ENCODE results near the gene NAB1.
"Not testable (repeated sequence)": the region's sequence is repeated elsewhere in the genome, so short reads cannot be mapped to it uniquely, and the experiment has no call there.

NAB1 gene, protein sequence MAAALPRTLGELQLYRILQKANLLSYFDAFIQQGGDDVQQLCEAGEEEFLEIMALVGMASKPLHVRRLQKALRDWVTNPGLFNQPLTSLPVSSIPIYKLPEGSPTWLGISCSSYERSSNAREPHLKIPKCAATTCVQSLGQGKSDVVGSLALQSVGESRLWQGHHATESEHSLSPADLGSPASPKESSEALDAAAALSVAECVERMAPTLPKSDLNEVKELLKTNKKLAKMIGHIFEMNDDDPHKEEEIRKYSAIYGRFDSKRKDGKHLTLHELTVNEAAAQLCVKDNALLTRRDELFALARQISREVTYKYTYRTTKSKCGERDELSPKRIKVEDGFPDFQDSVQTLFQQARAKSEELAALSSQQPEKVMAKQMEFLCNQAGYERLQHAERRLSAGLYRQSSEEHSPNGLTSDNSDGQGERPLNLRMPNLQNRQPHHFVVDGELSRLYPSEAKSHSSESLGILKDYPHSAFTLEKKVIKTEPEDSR

DNA sequence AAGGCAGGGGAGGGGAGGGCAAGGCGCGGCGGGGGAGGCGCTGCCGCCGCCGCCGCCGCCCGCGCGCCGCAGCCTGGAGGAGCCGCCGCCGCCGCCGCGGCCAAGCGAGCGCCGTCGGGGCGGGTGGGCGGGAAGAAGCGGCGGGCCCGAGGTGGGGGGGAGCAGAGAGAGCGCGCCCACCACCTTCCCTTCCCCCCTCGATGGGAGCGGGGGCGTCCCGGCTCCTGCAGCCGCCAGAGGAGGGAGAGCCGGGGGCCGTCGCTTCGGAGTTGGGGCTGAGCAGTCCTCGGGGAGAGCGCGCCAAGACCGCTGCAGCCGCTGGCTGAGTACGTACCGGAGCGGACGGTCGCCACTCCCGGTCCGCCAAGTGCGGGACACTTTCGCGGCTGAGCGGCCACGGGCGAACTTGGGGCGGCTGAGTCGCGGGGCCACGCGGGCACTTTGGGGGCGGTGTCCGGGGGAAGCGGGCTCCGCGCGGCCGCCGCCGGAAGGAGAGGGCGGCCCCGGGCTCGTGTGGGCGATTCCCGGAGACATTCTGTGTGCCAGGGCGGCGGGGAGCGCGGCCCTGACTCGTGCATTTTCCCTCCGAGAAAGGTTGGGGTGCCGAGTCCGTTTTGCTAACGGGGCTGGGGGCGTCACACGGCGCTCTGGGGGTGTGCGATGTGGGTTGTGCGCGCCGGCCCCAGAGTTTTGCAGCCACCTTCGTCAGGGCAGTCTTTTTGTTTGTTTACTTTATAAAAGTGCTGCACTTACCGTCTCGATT is at the start of gene NAB1:
NAB1 (plus strand) TSS at position 49 of the 763 bp plus-strand sequence. CDS start 10,094 bp downstream, outside the sequence.
- DNase-seq (ENCODE audit: low spot score) = peak; percentile 83

DNA sequence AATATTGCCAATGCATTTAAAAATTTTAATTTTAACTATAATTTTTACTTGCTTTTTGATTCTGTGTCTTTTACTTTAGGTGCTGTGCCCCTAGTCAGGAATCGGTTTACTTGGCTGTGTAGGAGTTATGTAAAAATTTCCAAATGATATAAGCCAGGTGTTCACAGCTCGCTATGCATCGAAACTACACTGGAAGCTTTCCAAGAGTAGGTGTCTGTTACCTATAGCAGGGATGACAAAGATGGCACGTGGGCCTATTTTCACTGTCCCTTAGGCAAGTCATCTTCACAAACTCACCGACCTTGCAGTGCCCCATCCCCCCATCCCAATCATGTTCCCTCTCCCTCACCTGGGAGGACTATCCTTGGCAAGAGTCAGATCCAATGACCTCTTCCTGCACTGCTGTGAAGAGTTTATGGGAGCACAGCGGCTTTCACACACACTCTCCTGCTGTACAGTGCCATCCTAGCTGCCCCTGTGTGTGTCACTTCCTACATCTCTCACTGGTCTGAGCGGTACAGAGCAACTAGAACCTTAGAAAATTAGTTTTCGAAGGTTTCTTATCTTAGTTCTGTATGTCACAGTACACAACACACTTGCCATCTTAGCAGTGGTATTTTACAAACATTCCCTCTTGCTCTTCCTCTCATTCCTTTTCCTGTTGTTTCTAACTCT is 49.2 kb upstream of the NAB1 start:
- DNase-seq (ENCODE audit: low spot score) = no peak

DNA sequence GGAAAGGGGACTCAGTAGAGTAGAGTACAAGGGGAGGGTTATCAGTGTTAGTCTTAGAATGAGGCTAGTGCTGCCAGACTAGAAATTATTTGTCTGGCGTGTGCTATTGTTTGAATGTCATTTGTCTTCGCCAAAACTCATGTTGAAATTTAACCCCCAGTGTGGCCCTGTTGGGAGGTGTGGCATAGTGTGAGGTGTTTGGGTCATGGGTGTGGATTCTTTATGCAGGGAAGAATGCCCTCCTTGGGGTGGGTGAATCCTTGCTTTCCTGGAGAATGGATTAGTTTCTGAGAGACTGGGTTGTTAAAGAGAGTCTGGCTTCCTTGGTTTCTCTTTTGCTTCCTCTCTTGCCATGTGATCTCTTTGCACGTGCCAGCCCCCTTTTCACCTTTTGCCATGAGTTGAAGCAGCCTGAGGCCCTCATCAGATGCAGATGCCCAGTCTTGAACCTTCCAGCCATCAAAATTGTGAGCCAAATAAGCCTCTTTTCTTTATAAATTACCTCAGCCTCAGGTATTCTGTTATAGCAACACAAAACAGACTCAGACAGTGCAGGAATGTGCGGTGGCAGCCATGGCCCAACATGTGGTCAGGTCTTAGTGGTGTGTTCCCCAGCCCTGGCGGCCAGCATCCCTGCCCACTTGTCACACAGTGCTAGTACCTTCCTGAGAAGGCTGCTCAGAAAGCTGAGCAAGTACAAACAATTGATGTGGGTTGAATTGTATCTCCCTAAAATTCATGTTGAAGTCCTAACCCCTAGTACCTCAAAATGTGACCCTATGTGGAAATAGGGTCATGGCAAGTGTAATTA is 48.4 kb upstream of the NAB1 start:
- no peak for DNase-seq (ENCODE audit: low spot score)

DNA sequence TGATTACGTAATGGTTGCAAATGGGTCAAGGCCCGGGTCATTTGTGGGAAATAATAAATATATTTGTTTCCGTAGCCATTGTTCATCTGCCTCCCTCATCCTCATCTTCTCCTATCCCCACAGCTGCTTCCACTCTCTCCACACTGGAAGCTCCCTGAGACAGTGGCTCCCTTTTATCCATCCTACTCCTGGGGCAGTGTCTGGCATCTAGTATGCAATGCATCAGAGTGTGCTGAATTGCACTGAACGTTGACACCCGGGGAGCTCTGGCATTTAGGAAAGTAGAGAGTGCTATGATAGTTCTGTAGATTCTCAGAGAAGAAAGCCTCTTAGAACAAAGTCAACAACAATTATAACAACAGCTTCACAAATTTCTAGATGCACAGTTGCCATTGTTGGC is 45.5 kb upstream of the NAB1 start:
- no peak for DNase-seq (ENCODE audit: low spot score)

DNA sequence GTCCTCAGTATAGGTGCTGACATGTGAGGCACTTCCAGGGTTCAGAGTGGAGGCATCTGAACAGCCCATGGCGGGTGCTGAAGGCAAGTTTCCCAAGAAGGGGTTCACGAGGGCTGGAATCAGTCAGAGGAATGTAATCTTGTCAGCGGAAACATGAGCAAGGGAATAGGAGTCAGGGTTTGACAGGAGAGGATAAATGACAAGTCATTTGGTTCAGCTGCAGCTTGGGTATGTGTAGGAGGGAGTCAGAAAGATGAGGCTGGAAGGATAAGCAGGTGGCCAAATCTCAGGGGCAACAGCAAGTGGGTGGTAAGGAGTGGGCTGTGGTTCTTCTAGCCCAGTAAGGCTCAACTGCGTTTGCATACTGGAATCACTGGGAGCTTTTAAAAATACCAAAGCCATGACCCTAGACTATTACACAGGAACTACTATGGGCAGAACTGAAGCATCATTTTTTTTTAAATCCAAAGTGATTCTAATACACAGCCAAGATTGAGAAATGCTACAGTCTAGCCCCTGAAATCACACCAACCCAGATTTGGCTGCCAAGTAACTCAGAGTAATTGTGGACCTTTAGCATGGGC is 41.8 kb upstream of the NAB1 start:
- no peak for DNase-seq (ENCODE audit: low spot score)

DNA sequence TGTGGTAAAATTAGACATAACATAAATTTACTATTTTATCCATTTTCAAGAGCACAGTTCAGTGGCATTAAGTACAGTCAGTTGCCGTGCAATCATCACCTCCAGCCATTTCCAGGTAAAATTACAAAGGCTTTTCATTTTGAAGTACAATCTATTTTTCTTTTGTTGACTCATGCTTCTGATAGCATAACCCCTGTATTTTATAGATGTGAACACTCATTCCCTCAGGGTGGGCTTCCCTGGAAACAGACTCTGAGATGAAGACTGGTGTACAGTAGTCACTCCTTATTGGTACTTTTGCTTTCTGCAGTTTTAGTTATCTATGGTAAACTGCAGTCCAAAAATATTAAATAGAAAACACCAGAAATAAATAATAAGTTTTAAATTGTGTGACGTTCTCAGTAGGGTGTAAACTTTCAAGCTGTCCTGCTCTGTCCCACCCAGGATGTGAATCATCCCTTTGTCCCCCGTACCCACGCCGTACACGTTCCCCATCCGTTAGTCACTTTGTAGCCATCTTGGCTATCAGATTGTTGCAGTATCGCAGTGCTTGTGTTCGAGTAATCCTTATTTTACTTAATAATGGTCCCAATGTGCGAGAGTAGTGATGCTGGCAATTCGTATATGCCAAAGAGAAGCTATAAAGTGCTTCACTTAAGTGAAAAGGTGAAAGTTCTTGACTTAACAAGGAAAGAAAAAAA is 41.1 kb upstream of the NAB1 start:
- no peak for DNase-seq (ENCODE audit: low spot score)

DNA sequence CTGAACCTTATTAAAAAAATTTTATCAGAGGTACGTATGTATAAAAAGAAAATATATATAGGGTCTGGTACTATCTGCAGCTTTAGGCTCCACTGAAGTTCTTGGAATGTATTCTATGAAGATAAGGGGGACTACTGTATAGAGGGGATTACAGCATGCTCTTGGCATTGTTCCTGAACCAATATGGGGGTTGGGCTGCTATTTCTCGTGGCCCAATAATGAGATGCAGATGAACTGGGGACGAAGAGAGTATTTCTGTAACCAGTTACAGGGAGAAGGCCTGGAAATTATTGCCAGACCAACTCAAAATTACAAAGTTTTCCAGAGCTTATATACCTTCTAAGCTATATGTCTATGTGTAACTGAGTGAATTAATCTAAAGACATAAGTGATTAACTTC is 40.0 kb upstream of the NAB1 start:
- not testable (repeated sequence) for DNase-seq (ENCODE audit: low spot score)

DNA sequence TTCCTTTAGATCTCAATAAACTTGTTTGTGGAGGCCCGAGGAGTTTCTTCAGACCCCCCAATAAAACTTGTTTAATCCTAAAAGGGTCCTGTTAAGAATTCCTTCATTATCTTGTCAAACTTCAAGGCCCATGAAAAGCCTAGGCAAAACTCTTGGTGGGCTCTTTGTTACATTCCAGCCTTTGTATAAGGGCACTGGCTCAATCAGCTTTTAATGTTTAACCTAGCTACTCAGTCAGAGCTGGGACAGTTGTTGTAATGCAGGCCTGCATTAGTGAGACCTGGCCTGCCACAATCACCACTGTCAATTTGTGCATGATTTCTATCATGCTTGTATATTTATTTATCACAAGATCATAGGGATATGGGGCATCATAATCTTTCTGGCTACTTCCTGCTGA is 39.5 kb upstream of the NAB1 start:
- not testable (repeated sequence) for DNase-seq (ENCODE audit: low spot score)

DNA sequence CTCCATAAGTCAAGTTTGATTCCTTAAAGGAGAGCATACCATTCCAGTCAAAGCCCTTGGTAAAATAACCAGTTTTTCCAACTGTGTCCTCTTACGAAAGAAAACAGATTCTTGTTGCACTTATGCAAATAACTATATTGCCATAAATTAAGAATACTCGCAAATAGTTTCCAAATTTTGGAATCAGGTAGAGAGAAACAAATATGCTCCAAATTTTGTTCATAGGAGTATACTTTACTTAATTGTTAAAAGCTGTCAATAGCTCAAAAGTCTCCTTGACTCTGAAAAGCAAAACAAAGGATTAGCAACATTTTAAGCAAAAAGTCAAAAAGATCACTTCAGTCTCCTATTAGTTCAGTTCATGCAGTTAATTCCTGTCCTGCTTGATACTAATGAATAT is 38.4 kb upstream of the NAB1 start:
- DNase-seq (ENCODE audit: low spot score) = not testable (repeated sequence)

DNA sequence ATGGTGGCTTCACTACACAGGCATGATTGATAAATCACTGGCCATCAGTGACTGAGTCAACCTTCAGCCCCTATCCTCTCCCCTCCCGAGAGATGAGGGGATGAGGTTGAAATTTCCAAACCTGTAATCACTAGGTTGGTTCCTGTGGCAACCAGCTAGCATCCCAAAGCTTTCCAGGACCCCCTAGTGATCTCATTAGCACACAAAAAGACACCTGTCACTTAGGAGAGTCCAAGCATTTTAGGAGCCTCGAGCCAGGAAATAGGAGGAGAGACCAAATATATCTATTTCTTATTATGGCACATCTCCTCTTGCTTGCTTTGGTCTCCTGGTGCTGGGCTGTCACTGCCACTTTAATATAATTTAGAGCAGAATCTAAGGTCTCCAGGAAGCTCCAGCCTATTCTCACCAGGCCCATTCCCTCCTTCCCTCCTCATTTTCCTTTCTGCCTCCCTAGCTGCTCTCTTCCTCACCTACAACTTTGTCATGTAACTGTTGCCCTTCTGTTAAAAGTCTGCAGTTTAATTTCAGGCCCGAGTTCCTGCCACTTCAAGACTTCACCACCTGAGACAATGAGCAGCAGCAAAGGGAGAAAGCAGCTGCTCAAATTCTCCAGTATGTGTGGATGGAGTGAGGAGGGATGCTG is 33.2 kb upstream of the NAB1 start:
- no peak for DNase-seq (ENCODE audit: low spot score)

DNA sequence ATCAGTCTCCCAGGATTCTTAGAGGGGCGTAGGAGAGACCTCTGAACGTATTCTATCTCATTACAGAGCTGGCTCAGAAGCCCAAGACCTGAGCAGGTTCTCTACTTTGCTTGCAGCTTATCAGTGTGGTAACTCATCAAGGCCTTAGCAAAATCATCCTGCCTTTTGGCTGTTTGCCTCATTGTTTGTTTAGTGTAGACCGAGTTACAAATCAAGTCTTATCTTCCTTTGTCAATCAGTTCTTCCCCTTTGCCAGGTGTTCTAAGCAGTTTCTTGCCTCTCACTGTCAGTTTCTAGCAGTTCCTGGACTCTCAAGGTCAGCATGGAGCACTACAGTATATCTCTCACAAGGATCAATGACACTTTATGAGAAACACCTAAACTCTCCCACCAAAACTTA is 30.9 kb upstream of the NAB1 start:
- no peak for DNase-seq (ENCODE audit: low spot score)

DNA sequence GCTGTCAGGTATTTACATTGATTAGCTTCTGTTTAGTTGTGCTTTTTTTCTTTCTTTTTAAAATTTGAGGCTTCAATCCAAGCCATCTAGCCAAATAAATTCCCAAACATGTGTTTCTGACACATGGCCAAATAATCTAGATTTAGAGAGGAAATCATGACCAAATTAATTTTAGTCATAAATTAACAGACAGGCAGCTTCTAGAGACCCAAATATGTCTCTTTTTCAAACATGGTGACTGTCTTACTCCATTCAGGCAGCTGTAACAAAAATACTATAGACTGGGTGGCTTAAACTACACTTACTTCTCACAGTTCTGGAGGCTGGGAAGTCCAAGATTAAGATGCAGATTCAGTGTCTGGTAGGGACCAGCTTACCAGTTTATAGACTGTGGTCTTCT is 23.2 kb upstream of the NAB1 start:
- no peak for DNase-seq (ENCODE audit: low spot score)

DNA sequence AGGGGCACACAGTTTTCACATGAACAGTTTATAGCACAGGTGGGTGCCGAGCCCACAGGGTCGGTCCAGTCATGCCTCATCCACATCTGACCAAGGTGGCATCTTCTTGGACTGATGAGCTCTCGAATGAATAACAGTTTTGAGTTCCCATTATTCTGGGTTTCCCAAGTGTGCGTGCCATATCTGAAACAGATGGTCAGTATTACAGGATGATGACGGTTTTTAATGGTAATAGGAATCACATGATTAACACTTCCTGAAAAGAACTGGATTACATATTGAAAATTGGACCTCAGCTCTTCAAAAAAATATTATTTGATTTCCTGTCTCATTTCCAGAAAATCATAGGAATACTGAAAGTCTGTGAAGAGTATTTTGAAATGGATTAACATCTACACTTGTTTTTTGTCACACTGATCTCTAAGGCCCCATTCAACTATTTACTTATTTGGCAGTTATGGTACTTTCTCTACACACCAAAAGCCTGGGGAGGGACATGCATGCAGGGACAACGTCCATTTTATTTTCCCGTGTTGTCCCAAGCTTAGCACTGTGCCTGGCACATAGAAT is 22.2 kb upstream of the NAB1 start:
- no peak for DNase-seq (ENCODE audit: low spot score)

DNA sequence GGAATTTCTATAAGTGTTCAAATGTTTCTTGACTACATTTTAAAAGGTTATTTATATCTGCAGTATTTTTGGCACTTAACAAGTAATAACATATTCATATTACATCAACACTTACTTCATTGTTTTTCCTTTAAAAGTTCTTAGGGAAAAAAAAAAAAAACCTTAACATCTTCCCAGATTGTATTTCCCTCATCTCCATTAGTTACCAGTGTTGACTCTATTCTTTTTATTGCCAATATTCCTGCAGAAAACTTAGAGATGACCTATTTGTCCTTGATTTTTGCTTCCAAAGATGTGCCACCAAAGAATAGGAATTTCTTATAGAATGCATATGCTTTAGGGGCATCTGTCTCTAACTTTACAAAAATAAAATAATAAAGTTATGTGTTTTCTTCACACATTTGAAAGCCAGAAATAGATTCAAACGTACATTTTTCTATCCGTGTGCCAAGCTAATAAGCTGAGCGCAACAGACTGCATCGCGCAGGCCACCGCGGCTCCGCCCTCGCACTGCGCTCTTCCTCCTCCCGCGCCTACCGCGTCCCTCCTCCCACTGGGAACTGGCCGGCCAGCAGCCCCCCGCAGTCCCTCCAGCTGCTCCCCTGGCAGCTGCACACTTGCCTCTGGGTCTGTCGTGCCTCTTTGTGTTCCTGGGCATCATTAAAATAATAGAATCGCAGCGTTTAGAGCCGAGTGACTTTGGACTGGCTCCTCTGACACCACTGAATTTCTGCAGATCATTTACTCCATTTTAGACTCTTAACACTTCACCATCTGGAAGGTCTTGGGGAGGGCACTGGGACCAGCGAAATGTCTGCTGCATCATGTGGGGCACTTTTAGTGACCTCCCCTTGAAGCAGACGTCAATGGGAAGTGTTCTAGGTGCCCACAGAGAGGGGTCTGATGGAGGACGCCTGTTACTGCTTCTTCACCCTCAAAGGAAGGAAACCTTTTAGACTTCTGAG is 21.2 kb upstream of the NAB1 start:
- peak; percentile 87 for DNase-seq (ENCODE audit: low spot score)

DNA sequence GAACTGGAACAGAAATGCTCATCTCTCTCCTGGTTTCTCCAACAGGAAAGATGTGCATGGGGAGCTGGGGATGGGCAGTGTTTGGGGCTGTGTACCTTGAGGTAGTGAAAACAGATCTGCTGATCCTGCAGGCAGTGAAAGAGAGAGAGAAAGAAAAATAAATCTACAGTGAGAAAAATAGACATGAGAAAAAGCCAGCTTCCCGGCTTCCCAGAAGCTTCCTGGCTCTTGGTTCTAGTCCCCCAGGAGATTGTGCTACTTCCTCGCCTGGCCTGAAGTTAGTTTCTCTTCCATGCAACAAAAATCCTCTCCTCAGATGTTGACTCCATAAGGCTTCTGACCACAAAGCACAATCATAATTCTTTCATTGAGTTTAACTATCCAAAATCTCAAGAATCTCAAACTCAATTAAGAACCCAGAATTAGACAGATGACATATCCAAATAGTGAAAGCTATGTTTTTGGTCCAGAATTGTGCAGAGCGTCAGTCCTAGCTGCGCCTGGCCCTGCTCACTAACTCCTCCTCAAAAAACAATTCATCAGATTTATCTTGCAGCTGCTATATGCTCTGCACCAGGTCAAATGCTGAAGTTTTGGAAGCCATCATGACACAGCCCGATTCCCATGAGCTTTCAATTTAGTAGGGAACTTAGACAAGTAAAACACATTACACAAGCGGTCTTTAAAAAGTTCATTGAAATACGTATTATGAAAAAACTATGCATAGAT is 20.1 kb upstream of the NAB1 start:
- no peak for DNase-seq (ENCODE audit: low spot score)

DNA sequence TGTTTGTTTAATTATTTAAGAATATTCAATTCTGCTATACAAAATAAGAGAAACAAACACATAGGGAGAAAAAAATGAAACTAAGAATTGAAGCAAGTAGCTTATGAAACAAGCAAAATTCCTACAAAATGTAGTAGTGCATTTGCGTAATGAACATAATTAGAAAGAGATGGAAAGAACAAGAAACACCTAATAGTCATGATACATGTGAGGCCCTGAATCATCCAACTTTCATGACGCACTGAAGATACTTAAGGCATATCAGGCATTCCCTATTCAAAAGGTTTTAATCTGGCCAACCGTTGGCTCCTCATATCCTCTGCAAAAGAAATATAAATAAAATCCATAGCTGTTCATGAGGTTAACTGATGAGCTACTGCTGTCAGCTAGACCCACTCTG is 14.5 kb upstream of the NAB1 start:
- DNase-seq (ENCODE audit: low spot score) = no peak

DNA sequence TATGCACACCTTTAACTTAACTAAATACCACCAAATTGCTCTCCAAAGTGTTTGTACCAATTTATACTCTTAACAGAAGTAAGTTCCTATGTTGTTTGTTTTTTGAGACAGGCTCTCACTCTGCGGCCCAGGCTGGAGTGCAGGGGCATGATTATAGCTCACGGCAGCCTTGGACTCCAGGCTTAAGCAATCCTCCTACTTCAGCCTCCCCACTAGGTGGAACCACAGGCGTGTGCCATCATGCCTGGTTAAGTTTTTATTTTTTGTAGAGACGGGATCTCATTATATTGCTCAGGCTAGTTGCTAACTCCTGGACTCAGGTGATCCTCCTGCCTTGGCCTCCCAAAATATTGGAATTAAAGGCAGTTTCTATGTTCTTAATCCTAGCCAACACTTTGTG is 13.1 kb upstream of the NAB1 start:
- DNase-seq (ENCODE audit: low spot score) = no peak

DNA sequence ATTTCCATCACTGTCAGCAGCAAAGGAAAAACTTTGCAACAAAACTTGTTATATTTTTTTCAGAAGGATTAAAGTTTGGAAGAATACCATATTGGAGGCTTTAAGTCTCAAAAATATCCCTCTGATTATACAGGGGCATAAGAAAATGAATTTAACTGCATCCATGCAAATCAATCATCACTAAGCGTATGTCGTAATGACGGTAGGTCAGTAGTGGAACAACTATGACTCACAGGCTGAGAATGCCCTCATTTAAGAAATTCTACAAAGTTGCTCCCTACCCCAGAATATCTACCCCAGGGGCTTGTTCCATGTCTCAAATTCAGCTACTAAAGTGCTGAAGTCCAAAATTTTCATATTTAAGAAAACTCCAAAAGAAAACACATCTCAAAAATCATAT is 12.5 kb upstream of the NAB1 start:
- DNase-seq (ENCODE audit: low spot score) = no peak
